Skeletal muscle tissue (tissue), 4 donors: ENCODE measurements around the gene CCNB2. TPM values are rescaled to one million over a fixed set of nuclear protein-coding genes. Genes with fewer than 3 reads are reported as not detected.
A peak's percentile ranks its signal among the peaks of the same experiment; 100 is the strongest.
"Not testable (repeated sequence)": the region's sequence is repeated elsewhere in the genome, so short reads cannot be mapped to it uniquely, and the experiment has no call there.

Experiments used
- H3K27ac ChIP-seq: one replicate; pipeline ENCODE4 v1.7.0; 2013; ENCODE audit warnings: mild to moderate bottlenecking, low read depth, low read length, inconsistent platforms
- H3K27me3 ChIP-seq, 3 donors: one replicate each; pipeline ENCODE4 v1.7.0; 2013; ENCODE audit warnings: low read length in 3 of 3; ENCODE audit not compliant: control insufficient read depth in 3 of 3, insufficient read depth in 3 of 3
- H3K36me3 ChIP-seq, 3 donors: one replicate each; pipeline ENCODE4 v1.7.0; 2013; ENCODE audit warnings: low read length in 3 of 3; ENCODE audit not compliant: control insufficient read depth in 3 of 3, insufficient read depth in 3 of 3
- H3K4me1 ChIP-seq, 3 donors: one replicate each; pipeline ENCODE4 v1.7.0; 2013; ENCODE audit warnings: low read length in 3 of 3, mild to moderate bottlenecking in 3 of 3; ENCODE audit not compliant: control insufficient read depth in 3 of 3, insufficient read depth in 3 of 3
- H3K4me3 ChIP-seq, 3 donors: one replicate each; pipeline ENCODE4 v1.7.0; 2013; ENCODE audit warnings: low read length in 3 of 3
- H3K9ac ChIP-seq, 3 donors: one replicate each; pipeline ENCODE4 v1.7.0; 2013; ENCODE audit warnings: low read length in 3 of 3, mild to moderate bottlenecking in 3 of 3, moderate library complexity in 2 of 3, low read depth in 1 of 3
- H3K9me3 ChIP-seq, 3 donors: one replicate each; pipeline ENCODE4 v1.7.0; 2013; ENCODE audit warnings: low read length in 3 of 3; ENCODE audit not compliant: control insufficient read depth in 3 of 3
- total RNA-seq: library from RNA; depleted of rRNA; stranded (reverse); fragments of >200 nt; gene quantifications from one replicate; pipeline ENCODE4 v1.2.3, GENCODE V29; 2014
- donor health status: Osteomylitis.

The CCNB2 gene
- total RNA-seq, 1 donor from 2014 or later: 7.8 TPM

DNA sequence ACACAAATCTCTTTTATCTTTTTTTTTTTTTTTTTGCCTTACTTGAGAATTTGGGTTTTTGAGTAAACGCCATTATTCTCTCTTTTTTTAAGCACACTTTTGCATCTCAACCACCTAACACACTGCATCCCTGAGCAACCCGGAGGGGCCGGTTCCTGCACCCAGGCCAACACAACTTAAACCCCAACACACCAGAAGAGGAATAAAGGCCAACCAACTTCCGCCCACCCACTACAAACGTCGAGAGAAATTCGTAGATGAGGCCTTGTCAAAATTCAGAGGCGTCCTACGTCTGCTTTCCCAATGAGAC lies 389 bp upstream of the CCNB2 start:
- H3K27me3 ChIP-seq: no peaks in the 10 kb centered on the region
- H3K36me3 ChIP-seq: peaks cover 0 to 4% (median 0%) of the 10 kb centered on the region in 3 donors
- peaks cover 6 to 9% (median 7%) of the 10 kb centered on the region in 3 donors for H3K4me1 ChIP-seq
- peak overlapping the region; percentile 76 to 92 (median 86) for H3K4me3 ChIP-seq
- no peak overlapping the region for H3K27ac ChIP-seq
- H3K9me3 ChIP-seq: no peaks in the 10 kb centered on the region
- peak overlapping the region; percentile 70 to 83 (median 74) for H3K9ac ChIP-seq

DNA sequence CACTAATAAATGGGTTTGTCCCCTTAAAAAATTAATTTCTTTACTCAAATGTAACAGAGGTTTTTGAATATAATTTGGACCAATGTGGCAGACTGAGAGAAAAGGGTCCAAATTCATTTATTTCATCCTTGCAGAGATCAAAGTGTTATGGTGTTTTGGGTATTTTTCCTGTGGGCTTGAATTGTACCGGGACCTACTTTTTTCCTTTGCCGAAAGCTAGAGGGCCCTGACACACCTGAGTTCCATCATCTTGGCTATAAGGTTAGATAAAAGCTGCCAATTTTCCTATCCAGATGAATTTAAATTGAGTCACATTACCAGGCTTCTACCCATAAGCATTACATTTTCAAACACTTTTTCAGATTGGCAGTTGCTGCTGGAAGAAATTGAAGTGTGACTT lies 908 bp downstream of the CCNB2 start:
- H3K27me3 ChIP-seq: no peaks in the 10 kb centered on the region
- H3K4me1 ChIP-seq: peaks cover 6 to 9% (median 7%) of the 10 kb centered on the region in 3 donors
- H3K27ac ChIP-seq: no peak overlapping the region
- no peak overlapping the region for H3K9ac ChIP-seq
- no peak overlapping the region for H3K4me3 ChIP-seq
- no peaks in the 10 kb centered on the region for H3K9me3 ChIP-seq
- no peaks in the 10 kb centered on the region for H3K36me3 ChIP-seq

DNA sequence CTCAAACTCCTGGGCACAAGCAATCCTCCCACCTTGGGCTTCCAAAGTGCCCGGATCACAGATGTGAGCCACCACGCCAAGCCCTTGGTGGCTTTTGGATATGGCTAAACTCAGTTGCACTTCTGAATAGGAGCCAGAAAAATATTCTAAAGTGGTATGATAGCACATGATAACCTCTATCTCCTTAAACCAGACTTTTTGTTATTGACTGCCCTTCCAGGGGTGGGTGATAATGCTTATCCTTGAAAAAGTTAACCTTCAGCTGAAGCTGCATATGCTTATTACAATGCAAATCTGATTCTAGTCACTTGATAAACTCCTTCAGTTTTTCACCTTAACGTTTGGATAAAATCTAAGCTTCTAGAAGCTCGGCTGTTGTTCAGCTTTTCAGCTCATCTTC lies 6.3 kb downstream of the CCNB2 start:
- no peaks in the 10 kb centered on the region for H3K4me1 ChIP-seq
- H3K9ac ChIP-seq: no peak overlapping the region
- H3K9me3 ChIP-seq: no peaks in the 10 kb centered on the region
- no peaks in the 10 kb centered on the region for H3K27me3 ChIP-seq
- H3K4me3 ChIP-seq: no peak overlapping the region
- no peak overlapping the region for H3K27ac ChIP-seq
- H3K36me3 ChIP-seq: no peaks in the 10 kb centered on the region

DNA sequence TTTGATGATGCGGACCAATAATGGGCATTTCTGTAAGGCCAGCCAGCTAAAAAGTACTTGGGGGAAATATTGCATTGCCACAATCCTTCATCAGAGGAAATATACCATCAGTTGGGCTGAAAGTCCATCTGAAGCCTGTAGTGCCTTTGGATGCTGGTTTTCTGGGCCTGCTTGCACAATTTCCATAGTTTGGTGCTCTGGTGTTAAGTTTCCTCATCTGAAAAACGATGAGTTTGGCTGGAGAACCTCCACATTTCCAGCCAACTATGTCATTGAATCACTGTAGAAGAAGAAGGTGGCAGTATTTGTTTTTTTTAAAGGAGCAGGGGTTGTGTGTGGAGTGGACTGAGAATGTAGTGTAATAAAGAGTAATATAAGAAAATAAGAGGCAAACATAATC lies 10.1 kb downstream of the CCNB2 start:
- Histone ChIP-seq H3K27me3 (no peaks in the 10 kb centered on the region), H3K36me3 (no peaks in the 10 kb centered on the region)

DNA sequence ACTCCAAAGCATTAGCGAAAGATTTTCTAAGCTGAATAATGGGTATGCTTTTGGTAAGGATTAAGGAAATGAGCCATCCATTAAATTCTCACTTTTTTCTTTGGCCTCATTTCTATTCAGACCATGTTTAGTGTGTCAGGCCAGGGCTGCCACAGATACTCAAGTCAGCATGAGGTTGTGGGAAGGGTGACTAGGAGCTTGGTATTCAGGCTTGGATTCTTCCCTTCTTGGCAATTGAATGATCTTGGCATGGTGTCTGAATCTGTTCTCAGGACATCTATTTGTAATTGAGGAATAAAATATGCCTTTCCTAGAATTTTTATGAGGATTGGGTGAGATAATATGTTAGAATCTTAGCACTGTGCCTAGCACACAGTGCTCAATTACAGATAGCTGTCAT lies 11.2 kb downstream of the CCNB2 start:
- H3K27ac ChIP-seq: no peak overlapping the region
- no peak overlapping the region for H3K4me3 ChIP-seq
- H3K4me1 ChIP-seq: no peaks in the 10 kb centered on the region
- H3K9me3 ChIP-seq: no peaks in the 10 kb centered on the region
- no peak overlapping the region for H3K9ac ChIP-seq
- no peaks in the 10 kb centered on the region for H3K36me3 ChIP-seq
- no peaks in the 10 kb centered on the region for H3K27me3 ChIP-seq

More for the DNA sequence above, 10.1 kb downstream of the CCNB2 start:
- no peaks in the 10 kb centered on the region for H3K9me3 ChIP-seq
- H3K4me3 ChIP-seq: no peak overlapping the region
- no peak overlapping the region for H3K9ac ChIP-seq
- H3K27ac ChIP-seq: no peak overlapping the region
- no peaks in the 10 kb centered on the region for H3K4me1 ChIP-seq

DNA sequence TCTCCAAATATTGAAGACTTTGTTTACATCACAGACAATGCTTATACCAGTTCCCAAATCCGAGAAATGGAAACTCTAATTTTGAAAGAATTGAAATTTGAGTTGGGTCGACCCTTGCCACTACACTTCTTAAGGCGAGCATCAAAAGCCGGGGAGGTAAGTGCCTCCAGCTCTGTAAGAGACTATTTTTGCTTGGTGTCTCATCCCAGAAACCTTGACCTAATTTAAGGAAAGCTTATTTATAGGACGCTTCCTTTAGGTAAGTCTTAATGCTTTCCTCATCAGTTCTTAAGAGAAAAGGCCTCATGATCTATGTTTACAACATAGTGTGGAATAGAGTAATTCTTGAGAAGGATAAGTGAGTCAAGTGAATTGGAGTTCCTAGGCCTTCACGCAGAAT lies 11.8 kb downstream of the CCNB2 start:
- Histone ChIP-seq H3K27me3 (no peaks in the 10 kb centered on the region), H3K4me3 (no peak overlapping the region), H3K27ac (no peak overlapping the region), H3K9me3 (no peaks in the 10 kb centered on the region), H3K9ac (no peak overlapping the region), H3K4me1 (no peaks in the 10 kb centered on the region), H3K36me3 (no peaks in the 10 kb centered on the region)

DNA sequence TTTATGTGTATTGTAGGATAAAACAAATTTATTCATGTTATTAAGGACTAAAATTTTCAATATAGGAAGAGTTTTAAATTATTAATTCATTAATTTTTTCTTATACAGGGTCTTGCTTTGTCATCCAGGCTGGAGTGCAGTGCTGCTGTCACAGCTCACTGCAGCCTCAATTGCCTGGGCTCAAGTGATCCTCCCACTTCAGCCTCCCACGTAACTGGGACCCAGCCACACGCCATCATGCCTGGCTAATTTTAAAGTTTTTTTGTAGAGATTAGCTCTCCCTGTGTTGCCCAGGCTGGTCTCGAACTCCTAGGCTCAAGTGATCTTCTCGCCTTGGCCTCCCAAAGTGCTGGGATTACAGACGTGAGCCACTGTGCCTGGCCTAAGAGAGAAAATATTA lies 14.7 kb downstream of the CCNB2 start:
- Histone ChIP-seq H3K36me3 (no peaks in the 10 kb centered on the region), H3K9me3 (no peaks in the 10 kb centered on the region), H3K27me3 (no peaks in the 10 kb centered on the region), H3K4me1 (no peaks in the 10 kb centered on the region), H3K9ac (no peak overlapping the region), H3K4me3 (no peak overlapping the region), H3K27ac (no peak overlapping the region)

DNA sequence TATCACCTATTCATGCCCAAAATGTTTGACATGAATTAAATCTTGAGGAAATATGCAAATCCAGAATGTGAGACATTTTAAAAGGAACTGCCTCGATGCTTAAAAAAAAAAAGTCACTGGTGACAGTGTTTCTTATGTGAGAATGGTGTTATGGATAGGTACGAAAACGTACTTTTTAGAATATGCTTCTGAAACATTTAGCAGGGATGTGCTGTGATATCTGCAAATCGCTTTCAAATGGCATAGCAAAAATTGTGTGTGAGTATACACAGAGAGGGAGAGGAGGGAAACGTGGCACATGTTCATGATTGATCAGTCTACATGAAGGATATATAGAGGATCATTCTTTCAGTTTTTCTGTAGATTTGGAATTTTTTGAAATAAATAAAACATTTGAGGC lies 16.0 kb downstream of the CCNB2 start:
- no peaks in the 10 kb centered on the region for H3K27me3 ChIP-seq
- no peak overlapping the region for H3K27ac ChIP-seq
- H3K4me3 ChIP-seq: no peak overlapping the region
- no peaks in the 10 kb centered on the region for H3K4me1 ChIP-seq
- H3K9ac ChIP-seq: no peak overlapping the region
- H3K9me3 ChIP-seq: no peaks in the 10 kb centered on the region
- H3K36me3 ChIP-seq: no peaks in the 10 kb centered on the region

DNA sequence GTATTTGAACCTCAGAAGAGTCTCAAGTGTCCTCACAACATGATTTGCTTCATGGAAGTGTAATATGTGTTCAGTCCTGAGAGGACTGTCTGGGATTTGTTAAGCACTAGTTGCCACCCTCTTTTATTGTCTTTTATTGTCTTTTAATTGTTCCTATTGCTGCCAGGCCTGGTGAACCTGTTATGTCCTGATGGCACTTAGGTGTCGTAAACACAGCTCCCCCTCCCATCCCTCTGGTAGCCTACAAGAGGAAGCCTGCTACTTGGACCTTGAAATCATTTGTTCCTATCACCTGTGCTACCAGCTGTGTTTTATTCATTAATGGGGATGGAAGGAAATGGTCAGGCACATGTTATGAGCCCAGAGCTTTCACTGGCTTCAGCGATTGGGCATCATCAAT lies 19.3 kb downstream of the CCNB2 start:
- Histone ChIP-seq H3K27me3 (no peaks in the 10 kb centered on the region), H3K27ac (no peak overlapping the region), H3K9me3 (no peaks in the 10 kb centered on the region), H3K36me3 (no peaks in the 10 kb centered on the region), H3K4me3 (no peak overlapping the region), H3K9ac (no peak overlapping the region), H3K4me1 (no peaks in the 10 kb centered on the region)

DNA sequence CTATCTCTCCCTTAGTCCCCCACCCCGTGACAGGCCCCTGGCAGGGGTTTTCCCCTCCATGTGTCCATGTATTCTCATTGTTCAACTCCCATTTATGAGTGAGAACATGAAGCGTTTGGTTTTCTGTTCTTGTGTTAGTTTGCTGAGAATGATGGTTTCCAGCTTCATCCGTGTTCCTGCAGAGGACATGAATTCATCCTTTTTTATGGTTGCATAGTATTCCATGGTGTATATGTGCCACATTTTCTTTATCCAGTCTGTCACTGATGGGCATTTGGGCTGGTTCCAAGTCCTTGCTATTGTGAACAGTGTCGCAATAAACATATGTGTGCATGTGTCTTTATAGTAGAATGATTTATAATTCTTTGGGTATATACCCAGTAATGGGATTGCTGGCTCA lies 20.7 kb downstream of the CCNB2 start:
- H3K36me3 ChIP-seq, H3K27ac ChIP-seq, H3K4me1 ChIP-seq, H3K4me3 ChIP-seq, H3K9ac ChIP-seq, H3K9me3 ChIP-seq, H3K27me3 ChIP-seq: not testable (repeated sequence)

DNA sequence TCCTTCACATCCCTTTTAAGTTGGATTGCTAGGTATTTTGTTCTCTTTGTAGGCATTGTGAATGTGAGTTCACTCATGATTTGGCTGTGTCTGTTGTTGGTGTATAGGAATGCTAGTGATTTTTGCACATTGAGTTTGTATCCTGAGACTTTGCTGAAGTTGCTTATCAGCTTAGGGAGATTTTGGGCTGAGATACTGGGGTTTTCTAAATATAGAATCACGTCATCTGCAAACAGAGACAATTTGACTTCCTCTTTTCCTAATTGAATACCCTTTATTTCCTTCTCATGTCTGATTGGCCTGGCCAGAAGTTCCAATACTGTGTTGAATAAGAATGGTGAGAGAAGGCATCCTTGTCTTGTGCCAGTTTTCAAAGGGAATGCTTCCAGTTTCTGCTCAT lies 22.3 kb downstream of the CCNB2 start:
- not testable (repeated sequence) for H3K4me1 ChIP-seq, H3K27ac ChIP-seq, H3K36me3 ChIP-seq

More for the DNA sequence above, 22.3 kb downstream of the CCNB2 start:
- H3K4me3 ChIP-seq, H3K9me3 ChIP-seq, H3K27me3 ChIP-seq, H3K9ac ChIP-seq: not testable (repeated sequence)
